BE2C (cell line): ENCODE data around the gene RBM8A.
A peak's percentile ranks its signal among the peaks of the same experiment; 100 is the strongest.

Source experiments
- DNase-seq: peaks from one replicate; pipeline ENCODE4 v3.0.0-alpha.2; 2020
- H3K27me3 ChIP-seq: fragments of 250-450 bp; sonication (Bioruptor Pico); 2 replicates; pipeline ENCODE4 v1.5.1; 2020; ENCODE audit warnings: mild to moderate bottlenecking
- H3K36me3 ChIP-seq: fragments of 250-450 bp; sonication (Bioruptor Pico); 2 replicates; pipeline ENCODE4 v1.5.1; 2020; ENCODE audit warnings: mild to moderate bottlenecking
- H3K4me1 ChIP-seq: fragments of 250-450 bp; sonication (Bioruptor Pico); 2 replicates; pipeline ENCODE4 v1.5.1; 2020
- H3K4me3 ChIP-seq: 2 replicates; pipeline ENCODE4 v1.5.1; 2011; ENCODE audit warnings: low read depth, low read length
- H3K9me3 ChIP-seq: fragments of 250-450 bp; sonication (Bioruptor Pico); 2 replicates; pipeline ENCODE4 v1.5.1; 2020
- CTCF ChIP-seq: IDR thresholded peaks from 2 replicates; pipeline ENCODE4 v1.5.1; 2012; ENCODE audit warnings: mild to moderate bottlenecking, low read depth, low read length

The RBM8A gene

GRCh38 chr1:145886390-145886789 is 40.9 kb downstream of the RBM8A start:
- Histone ChIP-seq H3K9me3 (no peaks in the 10 kb centered on the region), H3K36me3 (no peaks in the 10 kb centered on the region), H3K27me3 (peaks cover 9% of the 10 kb centered on the region; the same call in 1 of the 2 replicates), H3K4me3 (peak overlapping the region; percentile 75), H3K4me1 (no peaks in the 10 kb centered on the region)
- DNase-seq, result no peak
- TF ChIP-seq CTCF, result no peak

- TF ChIP-seq CTCF, result no peak
- peak; percentile 90 for DNase-seq
- peak within 1 kb of the TSS; percentile 75 for H3K4me3 ChIP-seq
- peaks cover 9% of the 10 kb centered on the region; the same call in 1 of the 2 replicates for H3K27me3 ChIP-seq
- H3K36me3 ChIP-seq, result no peaks in the 10 kb centered on the region
- H3K9me3 ChIP-seq, result no peaks in the 10 kb centered on the region
- H3K4me1 ChIP-seq, result no peaks in the 10 kb centered on the region
Observed at GRCh38 chr1:145885738-145886287, 41.5 kb downstream of the RBM8A start, which contains the start of gene ANKRD35. Gene ANKRD35 (minus strand): TSS chr1:145885866. CDS start chr1:145885758, 108 bp downstream.

- Histone ChIP-seq H3K9me3 (no peaks in the 10 kb centered on the region), H3K27me3 (peaks cover 9% of the 10 kb centered on the region; the same call in 1 of the 2 replicates), H3K4me3 (no peak overlapping the region), H3K36me3 (no peaks in the 10 kb centered on the region), H3K4me1 (no peaks in the 10 kb centered on the region)
- no peak for TF ChIP-seq CTCF
- no peak for DNase-seq
Observed at GRCh38 chr1:145884675-145885074, 42.6 kb downstream of the RBM8A start.

- Histone ChIP-seq H3K4me1 (no peaks in the 10 kb centered on the region), H3K9me3 (no peaks in the 10 kb centered on the region), H3K4me3 (no peak overlapping the region), H3K36me3 (no peaks in the 10 kb centered on the region), H3K27me3 (peaks cover 6% of the 10 kb centered on the region; the same call in 1 of the 2 replicates)
- no peak for DNase-seq
- no peak for TF ChIP-seq CTCF
Observed at GRCh38 chr1:145879775-145880174, 47.5 kb downstream of the RBM8A start.

- no peak for TF ChIP-seq CTCF
- Histone ChIP-seq H3K36me3 (no peaks in the 10 kb centered on the region), H3K27me3 (peaks cover 4% of the 10 kb centered on the region; the same call in 1 of the 2 replicates), H3K9me3 (no peaks in the 10 kb centered on the region), H3K4me1 (no peaks in the 10 kb centered on the region), H3K4me3 (no peak overlapping the region)
- no peak for DNase-seq
Observed at GRCh38 chr1:145878724-145879123, 48.6 kb downstream of the RBM8A start.

GRCh38 chr1:145877923-145878486 is 49.3 kb downstream of the RBM8A start:
- no peaks in the 10 kb centered on the region for H3K36me3 ChIP-seq
- no peak overlapping the region for H3K4me3 ChIP-seq
- H3K9me3 ChIP-seq, result no peaks in the 10 kb centered on the region
- no peak for TF ChIP-seq CTCF
- H3K4me1 ChIP-seq, result no peaks in the 10 kb centered on the region
- no peak for DNase-seq
- H3K27me3 ChIP-seq, result no peaks in the 10 kb centered on the region
